Vagina (tissue), 2 donors: ENCODE results near the gene CLK2.
A peak's percentile ranks its signal among the peaks of the same experiment; 100 is the strongest.

Source experiments
- CTCF ChIP-seq, 3 experiments: fragments of 450-650 bp in 2 of 3; fragments of 200-600 bp in 1 of 3; sonication (generic) in 1 of 3; IDR thresholded peaks; one replicate each; pipeline ENCODE4 v1.5.1; 2017 to 2019; ENCODE audit warnings: antibody characterized with exemption in 3 of 3, mild to moderate bottlenecking in 2 of 3, moderate library complexity in 2 of 3
- POLR2A ChIP-seq, 2 donors: fragments of 450-650 bp; IDR thresholded peaks; one replicate each; pipeline ENCODE4 v1.6.1; 2017; ENCODE audit warnings: antibody characterized with exemption in 2 of 2, mild to moderate bottlenecking in 2 of 2, moderate library complexity in 2 of 2
- POLR2AphosphoS5 ChIP-seq, 2 donors: sonication (generic); formaldehyde crosslinking; IDR thresholded peaks; one replicate each; pipeline ENCODE4 v1.9.0; 2017; ENCODE audit warnings: antibody characterized with exemption in 2 of 2, mild to moderate bottlenecking in 2 of 2, low read depth in 1 of 2; ENCODE audit not compliant: insufficient read depth in 1 of 2

GRCh38 chr1:155250633-155251449 lies 22.5 kb downstream of the CLK2 start:
- TF ChIP-seq CTCF (IDR thresholded peaks at IDR 0.05) = peak; percentile 99
- no peak for TF ChIP-seq POLR2A (IDR thresholded peaks at IDR 0.05)
- TF ChIP-seq POLR2AphosphoS5 (IDR thresholded peaks at IDR 0.05; ENCODE audit: insufficient read depth in 1 of 2, low read depth in 1 of 2) = peak; percentile 49 to 72
